GM23338 (cell line): ENCODE results near the gene CPTP. TPM values are rescaled to one million over a fixed set of nuclear protein-coding genes. Genes with fewer than 3 reads are reported as not detected.

Experiments
- EZH2 ChIP-seq: fragments of 200-600 bp; sonication (generic); IDR thresholded peaks from one replicate; pipeline ENCODE4 v1.8.0; 2017; ENCODE audit warnings: antibody characterized with exemption, mild to moderate bottlenecking, low read depth; ENCODE audit not compliant: unreplicated experiment
- EZH2phosphoT487 ChIP-seq: fragments of 200-600 bp; sonication (generic); IDR thresholded peaks from one replicate; pipeline ENCODE4 v1.8.1; 2018; ENCODE audit warnings: antibody characterized with exemption; ENCODE audit not compliant: unreplicated experiment
- NANOG ChIP-seq: IDR thresholded peaks from 2 replicates; pipeline ENCODE4 v1.6.1; 2016; ENCODE audit warnings: antibody characterized with exemption, borderline replicate concordance
- ZNF114 ChIP-seq: fragments of 250-450 bp; sonication (Bioruptor Pico); IDR thresholded peaks from 2 replicates; pipeline ENCODE4 v1.5.0; 2020; ENCODE audit warnings: mild to moderate bottlenecking, moderate library complexity
- polyA plus RNA-seq: library from polyadenylated mRNA; unstranded; fragments of >200 nt; fragmentation: Nextera tagmentation; extraction: Ambion mirVana; gene quantifications from 2 replicates; pipeline ENCODE4 v1.2.1, GENCODE V29; 2016
- total RNA-seq: library from RNA; depleted of rRNA; stranded (reverse); fragments of >200 nt; shearing (Covaris generic); gene quantifications from 2 replicates; pipeline ENCODE4 v1.2.3, GENCODE V29; 2014
- TF ChIP-seq, protein P1 (sequence below): fragments of 250-450 bp; sonication (Bioruptor Pico); IDR thresholded peaks from 2 replicates; pipeline ENCODE4 v1.5.0; 2020; ENCODE audit warnings: mild to moderate bottlenecking, moderate library complexity
- TF ChIP-seq, protein P2 (sequence below): IDR thresholded peaks from one replicate; pipeline ENCODE4 v1.6.1; 2018; ENCODE audit warnings: antibody characterized with exemption; ENCODE audit not compliant: unreplicated experiment
- TF ChIP-seq, protein P3 (sequence below), 2 experiments: fragments of 200-600 bp in 1 of 2; sonication (generic) in 1 of 2; conservative IDR thresholded peaks; 2 replicates each; pipeline versions ENCODE4 v1.5.1 to v1.6.1; 2016 to 2017; ENCODE audit warnings: antibody characterized with exemption in 2 of 2, low read depth in 2 of 2, mild to moderate bottlenecking in 2 of 2, moderate library complexity in 1 of 2
- TF ChIP-seq, protein P4 (sequence below): IDR thresholded peaks from 2 replicates; pipeline ENCODE4 v1.6.1; 2016; ENCODE audit warnings: antibody characterized with exemption

Gene CPTP
- total and polyA plus RNA-seq, 2 experiments from 2014 or later: 8.1 to 13.5 TPM

DNA sequence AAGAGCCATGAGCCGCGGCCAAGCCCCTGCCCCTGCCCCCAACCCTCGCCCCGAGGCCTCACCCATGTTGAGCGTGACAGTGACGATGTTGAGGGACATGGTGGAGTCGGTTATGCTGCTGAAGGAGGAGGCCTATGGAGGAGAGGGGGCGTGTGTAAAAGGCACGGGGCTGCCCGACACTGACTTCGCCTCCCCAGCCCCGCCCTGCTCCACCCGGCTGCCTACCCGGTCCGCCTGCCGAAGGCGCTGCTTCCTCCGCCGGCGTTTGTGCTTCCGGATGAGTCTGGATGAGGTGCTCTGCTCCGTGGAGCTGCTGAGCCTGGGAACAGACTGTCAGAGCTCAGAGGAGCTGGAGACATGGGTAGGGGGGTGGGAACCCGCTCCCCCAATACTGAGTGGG, 15.6 kb downstream of the CPTP start (continued):
- TF ChIP-seq, protein P1, sequence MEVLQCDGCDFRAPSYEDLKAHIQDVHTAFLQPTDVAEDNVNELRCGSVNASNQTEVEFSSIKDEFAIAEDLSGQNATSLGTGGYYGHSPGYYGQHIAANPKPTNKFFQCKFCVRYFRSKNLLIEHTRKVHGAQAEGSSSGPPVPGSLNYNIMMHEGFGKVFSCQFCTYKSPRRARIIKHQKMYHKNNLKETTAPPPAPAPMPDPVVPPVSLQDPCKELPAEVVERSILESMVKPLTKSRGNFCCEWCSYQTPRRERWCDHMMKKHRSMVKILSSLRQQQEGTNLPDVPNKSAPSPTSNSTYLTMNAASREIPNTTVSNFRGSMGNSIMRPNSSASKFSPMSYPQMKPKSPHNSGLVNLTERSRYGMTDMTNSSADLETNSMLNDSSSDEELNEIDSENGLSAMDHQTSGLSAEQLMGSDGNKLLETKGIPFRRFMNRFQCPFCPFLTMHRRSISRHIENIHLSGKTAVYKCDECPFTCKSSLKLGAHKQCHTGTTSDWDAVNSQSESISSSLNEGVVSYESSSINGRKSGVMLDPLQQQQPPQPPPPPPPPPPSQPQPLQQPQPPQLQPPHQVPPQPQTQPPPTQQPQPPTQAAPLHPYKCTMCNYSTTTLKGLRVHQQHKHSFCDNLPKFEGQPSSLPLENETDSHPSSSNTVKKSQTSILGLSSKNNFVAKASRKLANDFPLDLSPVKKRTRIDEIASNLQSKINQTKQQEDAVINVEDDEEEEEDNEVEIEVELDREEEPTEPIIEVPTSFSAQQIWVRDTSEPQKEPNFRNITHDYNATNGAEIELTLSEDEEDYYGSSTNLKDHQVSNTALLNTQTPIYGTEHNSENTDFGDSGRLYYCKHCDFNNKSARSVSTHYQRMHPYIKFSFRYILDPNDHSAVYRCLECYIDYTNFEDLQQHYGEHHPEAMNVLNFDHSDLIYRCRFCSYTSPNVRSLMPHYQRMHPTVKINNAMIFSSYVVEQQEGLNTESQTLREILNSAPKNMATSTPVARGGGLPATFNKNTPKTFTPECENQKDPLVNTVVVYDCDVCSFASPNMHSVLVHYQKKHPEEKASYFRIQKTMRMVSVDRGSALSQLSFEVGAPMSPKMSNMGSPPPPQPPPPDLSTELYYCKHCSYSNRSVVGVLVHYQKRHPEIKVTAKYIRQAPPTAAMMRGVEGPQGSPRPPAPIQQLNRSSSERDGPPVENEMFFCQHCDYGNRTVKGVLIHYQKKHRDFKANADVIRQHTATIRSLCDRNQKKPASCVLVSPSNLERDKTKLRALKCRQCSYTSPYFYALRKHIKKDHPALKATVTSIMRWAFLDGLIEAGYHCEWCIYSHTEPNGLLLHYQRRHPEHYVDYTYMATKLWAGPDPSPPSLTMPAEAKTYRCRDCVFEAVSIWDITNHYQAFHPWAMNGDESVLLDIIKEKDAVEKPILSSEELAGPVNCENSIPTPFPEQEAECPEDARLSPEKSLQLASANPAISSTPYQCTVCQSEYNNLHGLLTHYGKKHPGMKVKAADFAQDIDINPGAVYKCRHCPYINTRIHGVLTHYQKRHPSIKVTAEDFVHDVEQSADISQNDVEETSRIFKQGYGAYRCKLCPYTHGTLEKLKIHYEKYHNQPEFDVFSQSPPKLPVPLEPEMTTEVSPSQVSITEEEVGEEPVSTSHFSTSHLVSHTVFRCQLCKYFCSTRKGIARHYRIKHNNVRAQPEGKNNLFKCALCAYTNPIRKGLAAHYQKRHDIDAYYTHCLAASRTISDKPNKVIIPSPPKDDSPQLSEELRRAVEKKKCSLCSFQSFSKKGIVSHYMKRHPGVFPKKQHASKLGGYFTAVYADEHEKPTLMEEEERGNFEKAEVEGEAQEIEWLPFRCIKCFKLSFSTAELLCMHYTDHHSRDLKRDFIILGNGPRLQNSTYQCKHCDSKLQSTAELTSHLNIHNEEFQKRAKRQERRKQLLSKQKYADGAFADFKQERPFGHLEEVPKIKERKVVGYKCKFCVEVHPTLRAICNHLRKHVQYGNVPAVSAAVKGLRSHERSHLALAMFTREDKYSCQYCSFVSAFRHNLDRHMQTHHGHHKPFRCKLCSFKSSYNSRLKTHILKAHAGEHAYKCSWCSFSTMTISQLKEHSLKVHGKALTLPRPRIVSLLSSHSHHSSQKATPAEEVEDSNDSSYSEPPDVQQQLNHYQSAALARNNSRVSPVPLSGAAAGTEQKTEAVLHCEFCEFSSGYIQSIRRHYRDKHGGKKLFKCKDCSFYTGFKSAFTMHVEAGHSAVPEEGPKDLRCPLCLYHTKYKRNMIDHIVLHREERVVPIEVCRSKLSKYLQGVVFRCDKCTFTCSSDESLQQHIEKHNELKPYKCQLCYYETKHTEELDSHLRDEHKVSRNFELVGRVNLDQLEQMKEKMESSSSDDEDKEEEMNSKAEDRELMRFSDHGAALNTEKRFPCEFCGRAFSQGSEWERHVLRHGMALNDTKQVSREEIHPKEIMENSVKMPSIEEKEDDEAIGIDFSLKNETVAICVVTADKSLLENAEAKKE (CRISPR knock-in tag): no peak
- TF ChIP-seq EZH2: no peak
- TF ChIP-seq NANOG: no peak
- TF ChIP-seq ZNF114: no peak
- TF ChIP-seq, protein P2, sequence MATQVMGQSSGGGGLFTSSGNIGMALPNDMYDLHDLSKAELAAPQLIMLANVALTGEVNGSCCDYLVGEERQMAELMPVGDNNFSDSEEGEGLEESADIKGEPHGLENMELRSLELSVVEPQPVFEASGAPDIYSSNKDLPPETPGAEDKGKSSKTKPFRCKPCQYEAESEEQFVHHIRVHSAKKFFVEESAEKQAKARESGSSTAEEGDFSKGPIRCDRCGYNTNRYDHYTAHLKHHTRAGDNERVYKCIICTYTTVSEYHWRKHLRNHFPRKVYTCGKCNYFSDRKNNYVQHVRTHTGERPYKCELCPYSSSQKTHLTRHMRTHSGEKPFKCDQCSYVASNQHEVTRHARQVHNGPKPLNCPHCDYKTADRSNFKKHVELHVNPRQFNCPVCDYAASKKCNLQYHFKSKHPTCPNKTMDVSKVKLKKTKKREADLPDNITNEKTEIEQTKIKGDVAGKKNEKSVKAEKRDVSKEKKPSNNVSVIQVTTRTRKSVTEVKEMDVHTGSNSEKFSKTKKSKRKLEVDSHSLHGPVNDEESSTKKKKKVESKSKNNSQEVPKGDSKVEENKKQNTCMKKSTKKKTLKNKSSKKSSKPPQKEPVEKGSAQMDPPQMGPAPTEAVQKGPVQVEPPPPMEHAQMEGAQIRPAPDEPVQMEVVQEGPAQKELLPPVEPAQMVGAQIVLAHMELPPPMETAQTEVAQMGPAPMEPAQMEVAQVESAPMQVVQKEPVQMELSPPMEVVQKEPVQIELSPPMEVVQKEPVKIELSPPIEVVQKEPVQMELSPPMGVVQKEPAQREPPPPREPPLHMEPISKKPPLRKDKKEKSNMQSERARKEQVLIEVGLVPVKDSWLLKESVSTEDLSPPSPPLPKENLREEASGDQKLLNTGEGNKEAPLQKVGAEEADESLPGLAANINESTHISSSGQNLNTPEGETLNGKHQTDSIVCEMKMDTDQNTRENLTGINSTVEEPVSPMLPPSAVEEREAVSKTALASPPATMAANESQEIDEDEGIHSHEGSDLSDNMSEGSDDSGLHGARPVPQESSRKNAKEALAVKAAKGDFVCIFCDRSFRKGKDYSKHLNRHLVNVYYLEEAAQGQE: no peak
- TF ChIP-seq, protein P3, sequence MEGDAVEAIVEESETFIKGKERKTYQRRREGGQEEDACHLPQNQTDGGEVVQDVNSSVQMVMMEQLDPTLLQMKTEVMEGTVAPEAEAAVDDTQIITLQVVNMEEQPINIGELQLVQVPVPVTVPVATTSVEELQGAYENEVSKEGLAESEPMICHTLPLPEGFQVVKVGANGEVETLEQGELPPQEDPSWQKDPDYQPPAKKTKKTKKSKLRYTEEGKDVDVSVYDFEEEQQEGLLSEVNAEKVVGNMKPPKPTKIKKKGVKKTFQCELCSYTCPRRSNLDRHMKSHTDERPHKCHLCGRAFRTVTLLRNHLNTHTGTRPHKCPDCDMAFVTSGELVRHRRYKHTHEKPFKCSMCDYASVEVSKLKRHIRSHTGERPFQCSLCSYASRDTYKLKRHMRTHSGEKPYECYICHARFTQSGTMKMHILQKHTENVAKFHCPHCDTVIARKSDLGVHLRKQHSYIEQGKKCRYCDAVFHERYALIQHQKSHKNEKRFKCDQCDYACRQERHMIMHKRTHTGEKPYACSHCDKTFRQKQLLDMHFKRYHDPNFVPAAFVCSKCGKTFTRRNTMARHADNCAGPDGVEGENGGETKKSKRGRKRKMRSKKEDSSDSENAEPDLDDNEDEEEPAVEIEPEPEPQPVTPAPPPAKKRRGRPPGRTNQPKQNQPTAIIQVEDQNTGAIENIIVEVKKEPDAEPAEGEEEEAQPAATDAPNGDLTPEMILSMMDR (conservative IDR thresholded peaks at IDR 0.05; ENCODE audit: low read depth in 2 of 2): no peak
- TF ChIP-seq, protein P4, sequence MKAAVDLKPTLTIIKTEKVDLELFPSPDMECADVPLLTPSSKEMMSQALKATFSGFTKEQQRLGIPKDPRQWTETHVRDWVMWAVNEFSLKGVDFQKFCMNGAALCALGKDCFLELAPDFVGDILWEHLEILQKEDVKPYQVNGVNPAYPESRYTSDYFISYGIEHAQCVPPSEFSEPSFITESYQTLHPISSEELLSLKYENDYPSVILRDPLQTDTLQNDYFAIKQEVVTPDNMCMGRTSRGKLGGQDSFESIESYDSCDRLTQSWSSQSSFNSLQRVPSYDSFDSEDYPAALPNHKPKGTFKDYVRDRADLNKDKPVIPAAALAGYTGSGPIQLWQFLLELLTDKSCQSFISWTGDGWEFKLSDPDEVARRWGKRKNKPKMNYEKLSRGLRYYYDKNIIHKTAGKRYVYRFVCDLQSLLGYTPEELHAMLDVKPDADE: no peak
- no peak for TF ChIP-seq EZH2phosphoT487
